NT2/D1 (cell line): ENCODE data around the gene P2RX6.

Experiments used
- SUZ12 ChIP-seq: IDR thresholded peaks from 2 replicates; pipeline ENCODE4 v1.6.1; 2011; ENCODE audit not compliant: insufficient read length, insufficient read depth; ENCODE audit errors: extremely low read depth
- YY1 ChIP-seq: IDR thresholded peaks from 2 replicates; pipeline ENCODE4 v1.6.1; 2011; ENCODE audit not compliant: insufficient read length, insufficient read depth
- ZNF274 ChIP-seq: IDR thresholded peaks from 2 replicates; pipeline ENCODE4 v1.6.1; 2011; ENCODE audit warnings: mild to moderate bottlenecking, low read depth, low read length

- TF ChIP-seq YY1 (no peak), SUZ12 (no peak), ZNF274 (no peak)
Observed at GRCh38 chr22:20977019-20977418, 37.9 kb upstream of the P2RX6 start.
